T-helper 1 cell treated with Interleukin-12 subunit alpha and Interleukin-12 subunit beta and Interleukin-4 antibody, amounts not matched to agents 30 ng/mL and 1 ng/mL, for 36 hours (primary cell): ENCODE results near the gene SLC9A9. TPM values are rescaled to one million over a fixed set of nuclear protein-coding genes. Genes with fewer than 3 reads are reported as not detected.
"Not testable (repeated sequence)": the region's sequence is repeated elsewhere in the genome, so short reads cannot be mapped to it uniquely, and the experiment has no call there.

ENCODE experiments used
- intact Hi-C: fragments of 100-400 bp; cut with micrococcal nuclease; formaldehyde crosslinking; loops from one replicate; pipeline ENCODE4 v1.15.1; 2024
- total RNA-seq: library from RNA; stranded (reverse); gene quantifications from 2 replicates; pipeline ENCODE4 v1.2.3, GENCODE V29; 2022

Gene SLC9A9
- total RNA-seq, 1 donor from 2014 or later: 19.3 TPM

- intact Hi-C loops: not testable (repeated sequence)
Measured at GRCh38 chr3:143517131-143517530, 331.1 kb downstream of the SLC9A9 start.

- intact Hi-C loops: no loop called here
Measured at GRCh38 chr3:143514874-143515273, 333.4 kb downstream of the SLC9A9 start.

GRCh38 chr3:143514109-143514508, 334.2 kb downstream of the SLC9A9 start:
- intact Hi-C loops: no loop called here

GRCh38 chr3:143511174-143511879, 336.9 kb downstream of the SLC9A9 start:
- intact Hi-C loops: no loop called here

- intact Hi-C loops: no loop called here
Measured at GRCh38 chr3:143510601-143511000, 337.7 kb downstream of the SLC9A9 start.

GRCh38 chr3:143507735-143508580, 340.3 kb downstream of the SLC9A9 start:
- intact Hi-C loops: no loop called here

- intact Hi-C loops: no loop called here
Measured at GRCh38 chr3:143506190-143506589, 342.1 kb downstream of the SLC9A9 start.

- intact Hi-C loops: no loop called here
Measured at GRCh38 chr3:143503325-143503885, 344.9 kb downstream of the SLC9A9 start.

- intact Hi-C loops: no loop called here
Measured at GRCh38 chr3:143502081-143502480, 346.2 kb downstream of the SLC9A9 start.

GRCh38 chr3:143497382-143497781, 350.9 kb downstream of the SLC9A9 start:
- intact Hi-C loops: no loop called here

GRCh38 chr3:143496191-143496590, 352.1 kb downstream of the SLC9A9 start:
- intact Hi-C loops: no loop called here

GRCh38 chr3:143495527-143495926, 352.7 kb downstream of the SLC9A9 start:
- intact Hi-C loops: no loop called here

GRCh38 chr3:143486611-143487010, 361.7 kb downstream of the SLC9A9 start:
- intact Hi-C loops: no loop called here

- intact Hi-C loops: no loop called here
Measured at GRCh38 chr3:143484846-143485512, 363.3 kb downstream of the SLC9A9 start.

GRCh38 chr3:143483214-143483613, 365.1 kb downstream of the SLC9A9 start:
- intact Hi-C loops: no loop called here

- intact Hi-C loops: no loop called here
Measured at GRCh38 chr3:143482106-143483088, 365.9 kb downstream of the SLC9A9 start.

- intact Hi-C loops: no loop called here
Measured at GRCh38 chr3:143480344-143480743, 367.9 kb downstream of the SLC9A9 start.

- intact Hi-C loops: no loop called here
Measured at GRCh38 chr3:143479727-143480126, 368.5 kb downstream of the SLC9A9 start.

GRCh38 chr3:143478115-143478693, 370.1 kb downstream of the SLC9A9 start:
- intact Hi-C loops: no loop called here

GRCh38 chr3:143476965-143477640, 371.2 kb downstream of the SLC9A9 start:
- intact Hi-C loops: no loop called here
